ENCODE results near the gene NKAIN2.

- no peak for TF ChIP-seq ZNF324 (tag by site-specific recombination; IDR thresholded peaks at IDR 0.05)
- TF ChIP-seq CTCF (tag by site-specific recombination; IDR thresholded peaks at IDR 0.05): no peak
- no peak for TF ChIP-seq ZNF692 (tag by site-specific recombination; IDR thresholded peaks at IDR 0.05)
- no peak for TF ChIP-seq ZFP37 (tag by site-specific recombination; IDR thresholded peaks at IDR 0.05)
- TF ChIP-seq ZNF274 (IDR thresholded peaks at IDR 0.05; ENCODE audit: low read length): no peak
- TF ChIP-seq ZNF274 (tag by site-specific recombination; IDR thresholded peaks at IDR 0.05; ENCODE audit: borderline replicate concordance): no peak
- no peak for TF ChIP-seq TCF7L2 (IDR thresholded peaks at IDR 0.05; ENCODE audit: borderline replicate concordance, low read depth, low read length)
- TF ChIP-seq ZNF785 (tag by site-specific recombination; IDR thresholded peaks at IDR 0.05): no peak
- TF ChIP-seq ZNF660 (tag by site-specific recombination; IDR thresholded peaks at IDR 0.05): no peak
- TF ChIP-seq ZNF10 (tag by site-specific recombination; IDR thresholded peaks at IDR 0.05): no peak
- TF ChIP-seq YY1 (tag by site-specific recombination; IDR thresholded peaks at IDR 0.05): no peak
- no peak for TF ChIP-seq MEIS1 (CRISPR knock-in tag; IDR thresholded peaks at IDR 0.05; ENCODE audit: borderline replicate concordance)
Measured at GRCh38 chr6:124055395-124055794, 251.7 kb downstream of the NKAIN2 start.
